Right lobe of liver (tissue), 4 donors: ENCODE measurements around the gene VILL.

ENCODE experiments used
- CTCF ChIP-seq, 4 donors: fragments of 200-600 bp in 3 of 4; fragments of 450-650 bp in 1 of 4; IDR thresholded peaks; one replicate each; pipeline versions ENCODE4 v1.5.1 to v1.8.0; 2016 to 2022; ENCODE audit warnings: antibody characterized with exemption in 4 of 4, mild to moderate bottlenecking in 2 of 4
- POLR2A ChIP-seq: fragments of 450-650 bp; IDR thresholded peaks from one replicate; pipeline ENCODE4 v1.6.1; 2017; ENCODE audit warnings: antibody characterized with exemption, mild to moderate bottlenecking
- donor health status: DM: no; HTN: no; CAD: no.
- donor health status: DM: no; HTN: no; CAD: no.
- donor health status: DM: no; HTN: yes; CAD: no.

GRCh38 chr3:38016847-38017444 is 26.4 kb downstream of the VILL start:
- no peak for TF ChIP-seq CTCF (IDR thresholded peaks at IDR 0.05)
- no peak for TF ChIP-seq POLR2A
